ENCODE results near the gene CNOT1.

- TF ChIP-seq, protein P1, sequence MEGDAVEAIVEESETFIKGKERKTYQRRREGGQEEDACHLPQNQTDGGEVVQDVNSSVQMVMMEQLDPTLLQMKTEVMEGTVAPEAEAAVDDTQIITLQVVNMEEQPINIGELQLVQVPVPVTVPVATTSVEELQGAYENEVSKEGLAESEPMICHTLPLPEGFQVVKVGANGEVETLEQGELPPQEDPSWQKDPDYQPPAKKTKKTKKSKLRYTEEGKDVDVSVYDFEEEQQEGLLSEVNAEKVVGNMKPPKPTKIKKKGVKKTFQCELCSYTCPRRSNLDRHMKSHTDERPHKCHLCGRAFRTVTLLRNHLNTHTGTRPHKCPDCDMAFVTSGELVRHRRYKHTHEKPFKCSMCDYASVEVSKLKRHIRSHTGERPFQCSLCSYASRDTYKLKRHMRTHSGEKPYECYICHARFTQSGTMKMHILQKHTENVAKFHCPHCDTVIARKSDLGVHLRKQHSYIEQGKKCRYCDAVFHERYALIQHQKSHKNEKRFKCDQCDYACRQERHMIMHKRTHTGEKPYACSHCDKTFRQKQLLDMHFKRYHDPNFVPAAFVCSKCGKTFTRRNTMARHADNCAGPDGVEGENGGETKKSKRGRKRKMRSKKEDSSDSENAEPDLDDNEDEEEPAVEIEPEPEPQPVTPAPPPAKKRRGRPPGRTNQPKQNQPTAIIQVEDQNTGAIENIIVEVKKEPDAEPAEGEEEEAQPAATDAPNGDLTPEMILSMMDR (IDR thresholded peaks at IDR 0.05): no peak
- no peak for TF ChIP-seq POLR2A (IDR thresholded peaks at IDR 0.05)
Observed at GRCh38 chr16:58614212-58614611, 15.4 kb downstream of the CNOT1 start.

Measured in right lobe of liver (tissue), 4 donors.